ENCODE measurements around the gene CCDC106. TPM values are rescaled to one million over a fixed set of nuclear protein-coding genes. Genes with fewer than 3 reads are reported as not detected.

CCDC106 gene
- total RNA-seq, 1 donor from 2014 or later: 8.3 TPM

GRCh38 chr19:55660991-55661390, 13.0 kb downstream of the CCDC106 start:
- Histone ChIP-seq H3K9me3 (no peaks in the 10 kb centered on the region), H3K27me3 (no peaks in the 10 kb centered on the region), H3K4me3 (no peak overlapping the region), H3K36me3 (peaks cover 0 to 60% of the 10 kb centered on the region in 2 donors), H3K27ac (no peak overlapping the region), H3K4me1 (peaks cover 50% of the 10 kb centered on the region)
- no peak for DNase-seq (ENCODE audit: extremely low spot score in 2 of 2)
- no peak for TF ChIP-seq POLR2AphosphoS5 (IDR thresholded peaks at IDR 0.05; ENCODE audit: insufficient read depth in 1 of 2, low read depth in 1 of 2)
- no peak for TF ChIP-seq POLR2A (IDR thresholded peaks at IDR 0.05)
- no peak for TF ChIP-seq CTCF (IDR thresholded peaks at IDR 0.05)
- intact Hi-C loops (cut with DNase I): loop anchor here (10.0 kb wide), 1 partner anchor 546 kb away; the partner anchor contains the start of gene PPP1R12C

DNA sequence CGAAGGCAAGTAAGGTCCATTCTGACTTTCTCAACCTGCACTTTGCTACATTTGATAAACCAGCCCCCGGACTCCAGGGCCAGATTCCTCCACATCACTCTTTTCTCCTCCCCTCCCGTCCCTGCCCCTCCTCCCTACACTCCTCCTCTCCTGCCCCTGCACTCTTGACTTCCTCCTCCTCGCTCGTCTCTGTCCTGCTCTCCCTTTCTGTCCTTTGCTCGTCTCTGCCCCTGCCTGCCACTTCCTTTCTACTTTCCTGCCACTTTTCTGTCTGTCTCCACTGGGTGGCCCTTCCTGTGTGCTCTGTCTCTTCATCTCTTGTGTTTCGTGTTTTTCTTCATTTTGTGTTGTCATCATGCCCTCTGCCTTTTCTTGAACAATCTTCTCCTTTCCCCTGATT, 13.8 kb downstream of the CCDC106 start:
- H3K4me3 ChIP-seq: no peak overlapping the region
- no peaks in the 10 kb centered on the region for H3K27me3 ChIP-seq
- DNase-seq (ENCODE audit: extremely low spot score in 2 of 2): no peak
- intact Hi-C loops (cut with DNase I): loop anchor here (10.0 kb wide), 1 partner anchor 547 kb away; the partner anchor contains the start of gene PPP1R12C
- no peak for TF ChIP-seq POLR2A (IDR thresholded peaks at IDR 0.05)
- TF ChIP-seq CTCF (IDR thresholded peaks at IDR 0.05): no peak
- no peak for TF ChIP-seq POLR2AphosphoS5 (IDR thresholded peaks at IDR 0.05; ENCODE audit: insufficient read depth in 1 of 2, low read depth in 1 of 2)
- no peaks in the 10 kb centered on the region for H3K9me3 ChIP-seq
- no peak overlapping the region for H3K27ac ChIP-seq
- peaks cover 41% of the 10 kb centered on the region for H3K4me1 ChIP-seq
- peaks cover 0 to 69% of the 10 kb centered on the region in 2 donors for H3K36me3 ChIP-seq

DNA sequence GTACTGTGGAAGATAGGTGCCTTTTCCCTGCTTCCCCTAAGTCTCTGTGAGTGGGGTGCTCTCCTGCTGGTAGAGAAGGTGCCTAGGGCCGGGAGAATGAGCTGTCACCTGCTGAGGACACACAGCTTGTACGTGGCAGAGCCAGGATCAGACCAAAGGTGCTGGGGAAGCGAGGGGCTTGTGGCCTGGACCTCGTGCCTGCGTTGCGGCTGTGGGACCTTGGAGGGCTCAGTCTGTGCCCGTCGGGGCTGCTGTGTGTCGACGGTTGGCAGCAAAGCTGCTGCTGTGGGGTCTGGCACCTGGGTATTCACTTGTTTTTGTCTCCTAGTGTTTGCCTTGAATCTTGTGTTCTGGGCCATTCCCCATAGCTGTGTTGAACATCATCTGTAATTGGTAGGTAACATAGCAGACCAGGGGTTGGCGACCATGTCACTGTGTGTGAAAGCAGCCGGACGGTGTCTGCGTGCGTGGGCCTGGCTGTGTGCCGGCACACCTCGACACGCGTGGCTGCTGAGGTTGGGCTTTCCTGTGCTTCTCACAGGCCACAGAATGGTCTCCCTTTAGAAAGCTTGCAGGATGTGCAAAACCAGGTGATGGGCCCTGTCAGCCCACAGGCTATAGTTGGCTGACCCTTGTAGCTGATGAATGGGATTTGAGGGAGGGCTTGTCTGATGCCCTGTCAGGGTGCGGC, 16.0 kb downstream of the CCDC106 start:
- TF ChIP-seq POLR2AphosphoS5 (IDR thresholded peaks at IDR 0.05; ENCODE audit: insufficient read depth in 1 of 2, low read depth in 1 of 2) (no peak), POLR2A (IDR thresholded peaks at IDR 0.05) (no peak), CTCF (IDR thresholded peaks at IDR 0.05) (no peak)
- intact Hi-C loops (cut with DNase I): loop anchor here (10.0 kb wide), 1 partner anchor 549 kb away; the partner anchor contains the start of gene PPP1R12C
- peaks cover 0 to 88% of the 10 kb centered on the region in 2 donors for H3K36me3 ChIP-seq

DNA sequence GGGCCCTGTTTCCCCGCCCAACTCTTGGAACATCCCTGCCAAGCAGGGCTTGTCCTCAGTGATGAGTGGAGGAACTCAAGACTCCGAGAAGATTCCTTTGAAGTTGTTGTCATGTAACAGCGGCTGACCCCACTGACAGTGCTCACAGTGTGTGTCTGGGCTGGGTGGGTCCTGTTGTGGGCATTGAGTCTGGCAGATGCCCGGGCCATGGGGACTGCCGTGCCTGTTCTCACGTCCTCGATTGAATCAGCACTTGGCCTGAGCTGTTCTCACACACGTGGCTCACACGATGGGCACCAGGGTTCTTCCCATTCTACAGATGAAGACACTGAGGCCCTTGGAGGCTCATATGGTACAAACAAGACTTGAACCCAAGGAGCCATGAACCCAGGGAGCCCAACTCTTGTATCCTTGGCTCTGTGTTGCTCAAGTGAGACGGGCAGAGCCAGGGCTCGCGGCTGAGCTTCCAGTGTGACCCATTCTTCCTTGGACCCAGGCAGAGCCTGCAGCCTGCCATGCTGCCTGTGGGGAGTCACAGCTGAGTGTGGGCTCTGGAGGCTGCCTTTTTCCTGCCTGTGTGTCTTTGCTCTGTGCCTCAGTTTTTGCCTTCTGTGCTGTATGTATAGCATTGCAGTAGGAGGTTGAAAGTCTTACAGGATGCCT, 18.5 kb downstream of the CCDC106 start:
- Histone ChIP-seq H3K4me1 (no peaks in the 10 kb centered on the region), H3K36me3 (peaks cover 0 to 89% of the 10 kb centered on the region in 2 donors), H3K4me3 (no peak overlapping the region), H3K27me3 (no peaks in the 10 kb centered on the region), H3K27ac (no peak overlapping the region), H3K9me3 (no peaks in the 10 kb centered on the region)
- no peak for TF ChIP-seq CTCF (IDR thresholded peaks at IDR 0.05)
- TF ChIP-seq POLR2AphosphoS5 (IDR thresholded peaks at IDR 0.05; ENCODE audit: insufficient read depth in 1 of 2, low read depth in 1 of 2): no peak
- TF ChIP-seq POLR2A (IDR thresholded peaks at IDR 0.05): no peak
- DNase-seq (ENCODE audit: extremely low spot score in 2 of 2): no peak
- intact Hi-C loops (cut with DNase I): loop anchor here (10.0 kb wide), 1 partner anchor 552 kb away; the partner anchor contains the start of gene PPP1R12C

More for the DNA sequence above, 16.0 kb downstream of the CCDC106 start:
- H3K27me3 ChIP-seq: no peaks in the 10 kb centered on the region
- H3K4me1 ChIP-seq: peaks cover 20% of the 10 kb centered on the region
- no peak overlapping the region for H3K4me3 ChIP-seq
- DNase-seq (ENCODE audit: extremely low spot score in 2 of 2): no peak
- no peaks in the 10 kb centered on the region for H3K9me3 ChIP-seq
- H3K27ac ChIP-seq: no peak overlapping the region

Data from vagina (tissue), 2 donors.